A673 (cell line): Measurements from ENCODE around the gene SESN2.

Source experiments
- CTCF ChIP-seq: fragments of 300-800, 200-600 bp; sonication (generic); conservative IDR thresholded peaks from 2 replicates; pipeline ENCODE4 v1.5.1; 2017; ENCODE audit warnings: low read depth, mild to moderate bottlenecking, antibody characterized with exemption, low read length, moderate library complexity, mixed read lengths
- EZH2 ChIP-seq: fragments of 200-600 bp; sonication (generic); IDR thresholded peaks from 2 replicates; pipeline ENCODE4 v1.6.1; 2017; ENCODE audit warnings: borderline replicate concordance, low read depth, mild to moderate bottlenecking, mixed read lengths, antibody characterized with exemption, low read length; ENCODE audit not compliant: poor library complexity, severe bottlenecking

DNA sequence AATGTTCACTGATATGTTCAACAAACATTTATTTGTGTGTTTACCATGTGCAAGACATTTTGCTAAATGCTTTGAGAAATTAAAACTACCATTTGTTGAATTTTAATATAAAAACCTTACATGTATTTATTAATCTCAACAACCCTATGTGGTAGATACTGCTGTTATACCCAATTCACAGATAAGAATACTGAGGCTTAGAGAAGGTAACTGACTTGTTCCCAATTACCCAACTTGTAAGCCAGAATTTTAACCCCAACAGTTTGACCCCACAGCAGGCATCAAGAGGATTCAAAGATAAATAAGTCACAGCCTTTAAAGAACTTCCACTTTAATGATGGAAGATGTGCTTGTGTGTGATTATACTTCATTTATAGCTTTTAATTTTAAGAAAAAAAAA lies 30.2 kb upstream of the SESN2 start:
- no peak for TF ChIP-seq CTCF
- TF ChIP-seq EZH2, result no peak
